ENCODE measurements around the gene EVL. TPM values are rescaled to one million over a fixed set of nuclear protein-coding genes. Genes with fewer than 3 reads are reported as not detected.

EVL gene
- total and polyA plus RNA-seq, 2 donors (not counting 3 experiments of a cell fraction or from before 2014, with no cell fraction given): 34.6 to 62.5 TPM

- H3K4me2 ChIP-seq (ENCODE audit: insufficient read depth, low read length): no peak overlapping the region
Measured at GRCh38 chr14:100104006-100104352, 38.8 kb downstream of the EVL start.

GRCh38 chr14:100104523-100105300, 39.5 kb downstream of the EVL start:
- CTCF ChIA-PET: interaction anchor here (0.7 to 6.2 kb wide), 6 partner anchors 9 to 123 kb away, joined by 3 to 150 read pairs (median 3); no protein-coding TSS in a partner anchor
- H3K27ac ChIP-seq (ENCODE audit: insufficient read depth, low read depth, low read length): no peak overlapping the region
- TF ChIP-seq FOS (IDR thresholded peaks at IDR 0.05; ENCODE audit: borderline replicate concordance, insufficient read depth, low read length): no peak
- peak; percentile 88 for TF ChIP-seq GATA2 (IDR thresholded peaks at IDR 0.05; ENCODE audit: insufficient read depth, insufficient read length, low read depth, low read length)
- no peaks in the 10 kb centered on the region for H3K27me3 ChIP-seq (ENCODE audit: control insufficient read depth in 2 of 2, insufficient read depth in 2 of 2, low read length in 2 of 2)
- no peaks in the 10 kb centered on the region for H3K36me3 ChIP-seq (ENCODE audit: control insufficient read depth in 2 of 2, extremely low read depth in 1 of 2, insufficient read depth in 2 of 2, low read length in 2 of 2)
- H3K4me1 ChIP-seq (ENCODE audit: control insufficient read depth, extremely low read depth, insufficient read depth, low read length): peaks cover 26% of the 10 kb centered on the region
- intact Hi-C loops (cut with micrococcal nuclease) (no loop called here), dilution Hi-C loops (cut with MboI; ENCODE audit: extremely low pct_ligation_motif_present, low sequenced_read_pairs) (no loop called here)
- no peak overlapping the region for H3K4me3 ChIP-seq (replicated peaks in 1 of 3; ENCODE audit: insufficient read depth in 1 of 3, low read depth in 1 of 3, low read length in 3 of 3)
- H3K4me2 ChIP-seq (ENCODE audit: insufficient read depth, low read length): no peak overlapping the region
- no peaks in the 10 kb centered on the region for H4K20me1 ChIP-seq (replicated peaks; ENCODE audit: control insufficient read depth, extremely low read depth, insufficient read depth, low read length)
- peak; percentile 79 for FAIRE-seq
- DNase-seq (ENCODE audit: low read depth, low spot score): peak; percentile 58
- no TSS peak for BruUV-seq (replicated peaks)
- H3K9ac ChIP-seq (replicated peaks; ENCODE audit: extremely low read depth, insufficient read depth, low read length): no peak overlapping the region
- H3K9me3 ChIP-seq (replicated peaks; ENCODE audit: control insufficient read depth, insufficient read depth, low read length): no peaks in the 10 kb centered on the region
- H3K9me1 ChIP-seq (replicated peaks; ENCODE audit: control insufficient read depth, extremely low read depth, insufficient read depth, low read length): no peaks in the 10 kb centered on the region
- H2AFZ ChIP-seq (ENCODE audit: low read depth, low read length): no peak overlapping the region
- no peaks in the 10 kb centered on the region for H3K79me2 ChIP-seq (ENCODE audit: control insufficient read depth, insufficient read depth, low read length)
- POLR2A ChIA-PET: no interaction called here

More at GRCh38 chr14:100104006-100104352, 38.8 kb downstream of the EVL start:
- H4K20me1 ChIP-seq (replicated peaks; ENCODE audit: control insufficient read depth, extremely low read depth, insufficient read depth, low read length): no peaks in the 10 kb centered on the region
- POLR2A ChIA-PET: no interaction called here
- CTCF ChIA-PET: interaction anchor here (0.9 to 6.2 kb wide), 4 partner anchors 24 to 122 kb away, joined by 3 to 150 read pairs (median 4); no protein-coding TSS in a partner anchor
- H2AFZ ChIP-seq (ENCODE audit: low read depth, low read length): no peak overlapping the region
- H3K36me3 ChIP-seq (ENCODE audit: control insufficient read depth in 2 of 2, extremely low read depth in 1 of 2, insufficient read depth in 2 of 2, low read length in 2 of 2): no peaks in the 10 kb centered on the region
- no TSS peak for BruUV-seq (replicated peaks)
- no peak overlapping the region for H3K9ac ChIP-seq (replicated peaks; ENCODE audit: extremely low read depth, insufficient read depth, low read length)
- no peaks in the 10 kb centered on the region for H3K27me3 ChIP-seq (ENCODE audit: control insufficient read depth in 2 of 2, insufficient read depth in 2 of 2, low read length in 2 of 2)
- H3K4me3 ChIP-seq (replicated peaks in 1 of 3; ENCODE audit: insufficient read depth in 1 of 3, low read depth in 1 of 3, low read length in 3 of 3): no peak overlapping the region
- intact Hi-C loops (cut with micrococcal nuclease) (no loop called here), dilution Hi-C loops (cut with MboI; ENCODE audit: extremely low pct_ligation_motif_present, low sequenced_read_pairs) (no loop called here)
- FAIRE-seq (peak; percentile 31), DNase-seq (ENCODE audit: low read depth, low spot score) (no peak)
- no peak overlapping the region for H3K27ac ChIP-seq (ENCODE audit: insufficient read depth, low read depth, low read length)
- no peaks in the 10 kb centered on the region for H3K9me1 ChIP-seq (replicated peaks; ENCODE audit: control insufficient read depth, extremely low read depth, insufficient read depth, low read length)
- peaks cover 26% of the 10 kb centered on the region for H3K4me1 ChIP-seq (ENCODE audit: control insufficient read depth, extremely low read depth, insufficient read depth, low read length)
- H3K79me2 ChIP-seq (ENCODE audit: control insufficient read depth, insufficient read depth, low read length): no peaks in the 10 kb centered on the region
- TF ChIP-seq EZH2 (IDR thresholded peaks at IDR 0.05; ENCODE audit: borderline replicate concordance, low read depth, low read length, severe bottlenecking): no peak
- TF ChIP-seq MAX (IDR thresholded peaks at IDR 0.05; ENCODE audit: insufficient read depth, insufficient read length): no peak
- H3K9me3 ChIP-seq (replicated peaks; ENCODE audit: control insufficient read depth, insufficient read depth, low read length): no peaks in the 10 kb centered on the region

Data from endothelial cell of umbilical vein (primary cell).